ENCODE results near the gene C19orf73. TPM values are rescaled to one million over a fixed set of nuclear protein-coding genes. Genes with fewer than 3 reads are reported as not detected.
A peak's percentile ranks its signal among the peaks of the same experiment; 100 is the strongest.

C19orf73 gene
- total and polyA plus RNA-seq, 9 of the 15 experiments (the other 6 are each of a cell fraction or from before 2014, with no cell fraction given): 0.08 to 7.4 (median 1.4) TPM

GRCh38 chr19:49148784-49149651 lies 30.1 kb upstream of the C19orf73 start (continued):
- TF ChIP-seq UBTF (IDR thresholded peaks at IDR 0.05; ENCODE audit: borderline replicate concordance in 1 of 2, low read depth in 2 of 2, low read length in 2 of 2): no peak
- no peak for TF ChIP-seq HIVEP1 (CRISPR knock-in tag; IDR thresholded peaks at IDR 0.05)
- TF ChIP-seq YBX1 (IDR thresholded peaks at IDR 0.05): no peak
- peak; percentile 82 for TF ChIP-seq CBFA2T3 (IDR thresholded peaks at IDR 0.05)
- TF ChIP-seq HNRNPLL (IDR thresholded peaks at IDR 0.05; ENCODE audit: low read depth, low read length, poor library complexity, severe bottlenecking): no peak
- TF ChIP-seq MEIS2 (IDR thresholded peaks at IDR 0.05; ENCODE audit: partially characterized antibody): no peak
- no peak for TF ChIP-seq PTTG1 (tag; IDR thresholded peaks at IDR 0.05; ENCODE audit: low read depth)
- no peak for TF ChIP-seq ZNF707 (CRISPR knock-in tag; conservative IDR thresholded peaks at IDR 0.05)
- no peak for TF ChIP-seq ZBTB17 (CRISPR knock-in tag; IDR thresholded peaks at IDR 0.05)
- no peak for TF ChIP-seq ZNF318 (IDR thresholded peaks at IDR 0.05; ENCODE audit: borderline replicate concordance in 1 of 2, low read depth in 1 of 2)
- no peak for TF ChIP-seq BRD9 (IDR thresholded peaks at IDR 0.05; ENCODE audit: low read depth, partially characterized antibody)
- TF ChIP-seq ZNF785 (CRISPR knock-in tag; IDR thresholded peaks at IDR 0.05): no peak
- TF ChIP-seq ZBED1 (IDR thresholded peaks at IDR 0.05): 0 out of 2 replicates have a peak, but pooled peaks have one; percentile 16
- no peak for TF ChIP-seq PHF20 (IDR thresholded peaks at IDR 0.05; ENCODE audit: partially characterized antibody)
- peak; percentile 69; the same call in 1 of the 2 replicates for TF ChIP-seq CTBP1 (IDR thresholded peaks at IDR 0.05; ENCODE audit: borderline replicate concordance)
- no peak for TF ChIP-seq ZNF24 (IDR thresholded peaks at IDR 0.05)
- no peak for TF ChIP-seq ZNF165 (CRISPR knock-in tag; IDR thresholded peaks at IDR 0.05; ENCODE audit: borderline replicate concordance)
- TF ChIP-seq NR4A1 (CRISPR knock-in tag; IDR thresholded peaks at IDR 0.05): peak; percentile 41; the same call in 1 of the 2 replicates
- TF ChIP-seq NR4A1 (tag; IDR thresholded peaks at IDR 0.05): no peak

Measured in K562 (cell line).